GM12878 (cell line): ENCODE measurements around the gene VIPR2. TPM values are rescaled to one million over a fixed set of nuclear protein-coding genes. Genes with fewer than 3 reads are reported as not detected.

Source experiments
- ATAC-seq: fragments of 200-7000 bp; cut with Tn5 transposase; 3 replicates; pipeline ENCODE4 v1.9.1; 2020; ENCODE audit warnings: mild to moderate bottlenecking, moderate library complexity
- BruUV-seq: library from RNA; stranded (reverse); fragments of 400-500 nt; replicated peaks from 2 replicates; lab custom pipeline; 2021; lab: Mats Ljungman, UMichigan
- CTCF ChIA-PET: fragments of 300-600 bp; sonication (Branson Sonifier 250); formaldehyde crosslinking; extraction: SDS; loops from one replicate; lab custom pipeline; 2021; ENCODE audit warnings: inconsistent platforms; lab: Yijun Ruan, JAX
- POLR2A ChIA-PET: fragments of 350-600 bp; formaldehyde crosslinking; extraction: SDS; loops from one replicate; lab custom pipeline; 2021; ENCODE audit warnings: inconsistent platforms; lab: Charles Lee
- RAD21 ChIA-PET: fragments of 300-600 bp; sonication (Branson Sonifier 250); formaldehyde crosslinking; loops from one replicate; lab custom pipeline; 2023; ENCODE audit warnings: antibody characterized with exemption; ENCODE audit not compliant: unreplicated experiment; lab: Charles Lee
- SMC1A ChIA-PET: fragments of 300-600 bp; sonication (Branson Sonifier 250); formaldehyde crosslinking; loops from one replicate; lab custom pipeline; 2023; ENCODE audit not compliant: unreplicated experiment, uncharacterized antibody; lab: Charles Lee
- DNase-seq: peaks from one replicate; pipeline ENCODE4 v3.0.0-alpha.2; 2011; ENCODE audit warnings: low read depth, low spot score
- FAIRE-seq: peaks from 3 replicates; lab custom pipeline; 2011; peaks lifted over from hg19 to GRCh38; lab: Jason Lieb, UNC
- H2AFZ ChIP-seq: 2 replicates; pipeline ENCODE4 v1.6.0; 2011; ENCODE audit warnings: low read depth, low read length, control low read depth; ENCODE audit not compliant: control insufficient read depth
- H3K27ac ChIP-seq: 2 replicates; pipeline ENCODE4 v1.5.1; 2011; ENCODE audit warnings: control low read depth; ENCODE audit not compliant: control insufficient read depth, insufficient read depth
- H3K27me3 ChIP-seq, 2 experiments: replicated peaks in 1 of 2; 2 replicates each; pipeline versions ENCODE4 v1.6.0 to v1.6.1; 2011; ENCODE audit warnings: low read length in 1 of 2; ENCODE audit not compliant: control insufficient read depth in 2 of 2, insufficient read depth in 2 of 2
- H3K36me3 ChIP-seq, 2 experiments: 2 replicates each; pipeline ENCODE4 v1.5.1; 2011; ENCODE audit warnings: low read length in 1 of 2; ENCODE audit not compliant: control insufficient read depth in 2 of 2, insufficient read depth in 2 of 2
- H3K4me1 ChIP-seq: 2 replicates; pipeline ENCODE4 v1.6.1; 2011; ENCODE audit warnings: mild to moderate bottlenecking, low read length, moderate library complexity, mixed read lengths; ENCODE audit not compliant: control insufficient read depth, insufficient read depth
- H3K4me2 ChIP-seq: 2 replicates; pipeline ENCODE4 v1.6.0; 2011; ENCODE audit warnings: control low read depth; ENCODE audit not compliant: control insufficient read depth, insufficient read depth
- H3K4me3 ChIP-seq: fragments of 200-600 bp; sonication (generic); 2 replicates; pipeline ENCODE4 v1.5.1; 2016
- H3K79me2 ChIP-seq: 2 replicates; pipeline ENCODE4 v1.6.0; 2011; ENCODE audit warnings: low read length; ENCODE audit not compliant: control insufficient read depth, insufficient read depth
- H3K9ac ChIP-seq: 2 replicates; pipeline ENCODE4 v1.8.0; 2011; ENCODE audit warnings: low read length, control low read depth, mixed read lengths; ENCODE audit not compliant: control insufficient read depth, insufficient read depth
- H3K9me3 ChIP-seq: replicated peaks from 3 replicates; pipeline ENCODE4 v1.5.1; 2011; ENCODE audit warnings: mild to moderate bottlenecking, low read length; ENCODE audit not compliant: control insufficient read depth, insufficient read depth
- H4K20me1 ChIP-seq: 2 replicates; pipeline ENCODE4 v1.6.0; 2011; ENCODE audit not compliant: control insufficient read depth, insufficient read depth
- ATF7 ChIP-seq: fragments of 450-650 bp; IDR thresholded peaks from 2 replicates; pipeline ENCODE4 v1.6.1; 2016; ENCODE audit warnings: low read depth, mild to moderate bottlenecking
- DPF2 ChIP-seq: fragments of 450-650 bp; IDR thresholded peaks from 2 replicates; pipeline ENCODE4 v1.6.1; 2017; ENCODE audit warnings: mild to moderate bottlenecking
- GATAD2B ChIP-seq: fragments of 450-650 bp; conservative IDR thresholded peaks from 2 replicates; pipeline ENCODE4 v1.6.1; 2017; ENCODE audit warnings: low read depth, mild to moderate bottlenecking, moderate library complexity
- IKZF1 ChIP-seq: fragments of 450-650 bp; conservative IDR thresholded peaks from 2 replicates; pipeline ENCODE4 v1.6.1; 2017; ENCODE audit warnings: antibody characterized with exemption, mild to moderate bottlenecking
- NR2C1 ChIP-seq: fragments of 450-650 bp; IDR thresholded peaks from 2 replicates; pipeline ENCODE4 v1.6.1; 2017; ENCODE audit warnings: antibody characterized with exemption, mild to moderate bottlenecking, moderate library complexity
- POLR2A ChIP-seq: IDR thresholded peaks from 2 replicates; pipeline ENCODE4 v1.6.1; 2011; ENCODE audit warnings: low read depth, mild to moderate bottlenecking, low read length
- POLR2AphosphoS2 ChIP-seq: IDR thresholded peaks from 2 replicates; pipeline ENCODE4 v1.6.1; 2011; ENCODE audit warnings: low read depth, mild to moderate bottlenecking, low read length, improper control_type of control experiment, moderate library complexity
- RAD51 ChIP-seq: fragments of 450-650 bp; IDR thresholded peaks from 2 replicates; pipeline ENCODE4 v1.6.1; 2016; ENCODE audit warnings: moderate library complexity, mild to moderate bottlenecking, inconsistent platforms
- RFX5 ChIP-seq: IDR thresholded peaks from 2 replicates; pipeline ENCODE4 v1.6.1; 2011; ENCODE audit warnings: low read depth, low read length, improper control_type of control experiment
- SP1 ChIP-seq: IDR thresholded peaks from one replicate; pipeline ENCODE4 v1.6.1; 2011; ENCODE audit warnings: low read depth, low read length
- TAF1 ChIP-seq: IDR thresholded peaks from 2 replicates; pipeline ENCODE4 v1.6.1; 2011; ENCODE audit warnings: mild to moderate bottlenecking, low read depth, low read length, borderline replicate concordance
- TARDBP ChIP-seq: IDR thresholded peaks from 2 replicates; pipeline ENCODE4 v1.6.1; 2016; ENCODE audit warnings: borderline replicate concordance
- ZNF384 ChIP-seq: IDR thresholded peaks from 2 replicates; pipeline ENCODE4 v1.6.1; 2012; ENCODE audit warnings: low read depth, mild to moderate bottlenecking, low read length, improper control_type of control experiment, borderline replicate concordance
- WGBS: methylation state at CpG from one replicate; pipeline ENCODE4 v1.1.6; 2016; ENCODE audit warnings: low lambda C conversion rate; ENCODE audit not compliant: insufficient replicate concordance, insufficient coverage; ENCODE audit errors: missing lambda C conversion rate; 5-methylcytosine and 5-hydroxymethylcytosine counted together
- in situ Hi-C: fragments of 300-500 bp; cut with MboI; formaldehyde crosslinking; loops from 9 replicates; pipeline ENCODE4 v1.14.3; 2018; ENCODE audit warnings: mixed read lengths
- intact Hi-C: fragments of 100-400 bp; cut with micrococcal nuclease; formaldehyde crosslinking; loops from one replicate; pipeline ENCODE4 v1.14.2; 2022; ENCODE audit not compliant: unreplicated experiment
- polyA plus RNA-seq, 11 experiments: library from polyadenylated mRNA; depleted of rRNA in 4 of 11; unstranded in 6 of 11; stranded (reverse) in 5 of 11; fragments of >200 nt; fragmentation: Nextera tagmentation in 4 of 11; fragmentation: Illumina TruSeq in 1 of 11; extraction: Ambion mirVana in 4 of 11; extraction: Trizol in 1 of 11; gene quantifications; 1 replicate in 1 of 11; 2 replicates in 10 of 11; pipeline versions ENCODE4 v1.2.1 to v1.2.3, GENCODE V29; 2011 to 2016; ENCODE audit warnings: inconsistent platforms in 2 of 11, missing spikeins in 2 of 11, low read depth in 1 of 11
- total RNA-seq, 4 experiments: library from RNA; depleted of rRNA in 3 of 4; stranded (reverse); fragments of >200 nt in 3 of 4; fragmentation: Illumina TruSeq in 1 of 4; extraction: Trizol in 1 of 4; gene quantifications; 2 replicates each; pipeline versions ENCODE4 v1.2.1 to v1.2.3, GENCODE V29; 2013 to 2021
- TF ChIP-seq, protein P1 (sequence below): fragments of 450-650 bp; formaldehyde crosslinking; IDR thresholded peaks from 2 replicates; pipeline ENCODE4 v1.5.0; 2022; ENCODE audit warnings: mild to moderate bottlenecking, missing genetic modification characterization
- TF ChIP-seq, protein P2 (sequence below), 3 experiments: IDR thresholded peaks in 2 of 3; conservative IDR thresholded peaks in 1 of 3; 2 replicates each; pipeline ENCODE4 v1.5.1; 2011; ENCODE audit warnings: low read depth in 3 of 3, low read length in 3 of 3, mild to moderate bottlenecking in 3 of 3, control low read depth in 2 of 3, moderate library complexity in 2 of 3, inconsistent platforms in 1 of 3, mixed read lengths in 1 of 3; ENCODE audit not compliant: control insufficient read depth in 2 of 3, insufficient read depth in 1 of 3; ENCODE audit errors: extremely low read depth in 1 of 3
- TF ChIP-seq, protein P3 (sequence below): IDR thresholded peaks from 2 replicates; pipeline ENCODE4 v1.6.1; 2011; ENCODE audit warnings: borderline replicate concordance, low read depth, mild to moderate bottlenecking, moderate library complexity, low read length; ENCODE audit not compliant: insufficient read depth, poor library complexity, severe bottlenecking

VIPR2 gene
- total and polyA plus RNA-seq, 10 of the 15 experiments (the other 5 are each of a cell fraction or from before 2014, with no cell fraction given): not detected

DNA sequence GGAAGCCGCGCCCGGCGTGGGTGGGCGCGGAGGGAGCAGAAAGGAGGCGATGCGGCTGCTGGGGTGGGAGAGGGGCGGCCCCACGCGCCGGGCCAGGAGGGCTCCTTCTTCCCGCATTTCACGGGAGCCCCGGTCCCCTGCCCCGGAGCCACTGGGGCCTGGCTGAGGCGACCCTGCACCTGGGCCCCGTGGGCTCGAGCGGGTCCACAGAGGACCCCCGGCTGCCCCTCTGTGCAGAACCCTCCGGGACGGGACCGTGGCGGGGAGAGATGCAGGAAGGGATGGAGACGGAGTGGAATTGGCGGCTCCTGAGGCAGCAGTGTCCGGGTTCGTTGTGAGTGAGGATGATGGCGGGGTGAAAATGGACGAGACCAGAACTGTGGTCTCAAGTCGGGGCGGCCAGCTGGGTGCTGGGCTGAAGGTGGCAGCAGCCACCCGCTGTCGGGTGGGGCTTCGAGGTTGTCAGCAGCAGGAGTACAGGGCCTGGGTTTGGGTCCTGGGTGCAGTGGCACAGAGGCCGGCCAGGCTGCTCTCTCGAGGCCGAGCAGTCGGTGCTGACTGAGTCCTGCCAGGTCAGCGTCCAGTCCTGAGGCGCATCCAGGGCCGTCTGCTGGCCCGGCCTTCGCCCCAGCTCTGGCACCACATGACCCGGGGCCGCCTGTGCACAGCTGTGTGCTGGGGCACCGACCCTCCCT lies 80.4 kb downstream of the VIPR2 start (continued):
- TF ChIP-seq, protein P1, sequence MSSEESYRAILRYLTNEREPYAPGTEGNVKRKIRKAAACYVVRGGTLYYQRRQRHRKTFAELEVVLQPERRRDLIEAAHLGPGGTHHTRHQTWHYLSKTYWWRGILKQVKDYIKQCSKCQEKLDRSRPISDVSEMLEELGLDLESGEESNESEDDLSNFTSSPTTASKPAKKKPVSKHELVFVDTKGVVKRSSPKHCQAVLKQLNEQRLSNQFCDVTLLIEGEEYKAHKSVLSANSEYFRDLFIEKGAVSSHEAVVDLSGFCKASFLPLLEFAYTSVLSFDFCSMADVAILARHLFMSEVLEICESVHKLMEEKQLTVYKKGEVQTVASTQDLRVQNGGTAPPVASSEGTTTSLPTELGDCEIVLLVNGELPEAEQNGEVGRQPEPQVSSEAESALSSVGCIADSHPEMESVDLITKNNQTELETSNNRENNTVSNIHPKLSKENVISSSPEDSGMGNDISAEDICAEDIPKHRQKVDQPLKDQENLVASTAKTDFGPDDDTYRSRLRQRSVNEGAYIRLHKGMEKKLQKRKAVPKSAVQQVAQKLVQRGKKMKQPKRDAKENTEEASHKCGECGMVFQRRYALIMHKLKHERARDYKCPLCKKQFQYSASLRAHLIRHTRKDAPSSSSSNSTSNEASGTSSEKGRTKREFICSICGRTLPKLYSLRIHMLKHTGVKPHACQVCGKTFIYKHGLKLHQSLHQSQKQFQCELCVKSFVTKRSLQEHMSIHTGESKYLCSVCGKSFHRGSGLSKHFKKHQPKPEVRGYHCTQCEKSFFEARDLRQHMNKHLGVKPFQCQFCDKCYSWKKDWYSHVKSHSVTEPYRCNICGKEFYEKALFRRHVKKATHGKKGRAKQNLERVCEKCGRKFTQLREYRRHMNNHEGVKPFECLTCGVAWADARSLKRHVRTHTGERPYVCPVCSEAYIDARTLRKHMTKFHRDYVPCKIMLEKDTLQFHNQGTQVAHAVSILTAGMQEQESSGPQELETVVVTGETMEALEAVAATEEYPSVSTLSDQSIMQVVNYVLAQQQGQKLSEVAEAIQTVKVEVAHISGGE: no peak
- no peak for TF ChIP-seq NR2C1
- TF ChIP-seq ZNF384: no peak
- TF ChIP-seq, all 136 proteins: peak for 0

DNA sequence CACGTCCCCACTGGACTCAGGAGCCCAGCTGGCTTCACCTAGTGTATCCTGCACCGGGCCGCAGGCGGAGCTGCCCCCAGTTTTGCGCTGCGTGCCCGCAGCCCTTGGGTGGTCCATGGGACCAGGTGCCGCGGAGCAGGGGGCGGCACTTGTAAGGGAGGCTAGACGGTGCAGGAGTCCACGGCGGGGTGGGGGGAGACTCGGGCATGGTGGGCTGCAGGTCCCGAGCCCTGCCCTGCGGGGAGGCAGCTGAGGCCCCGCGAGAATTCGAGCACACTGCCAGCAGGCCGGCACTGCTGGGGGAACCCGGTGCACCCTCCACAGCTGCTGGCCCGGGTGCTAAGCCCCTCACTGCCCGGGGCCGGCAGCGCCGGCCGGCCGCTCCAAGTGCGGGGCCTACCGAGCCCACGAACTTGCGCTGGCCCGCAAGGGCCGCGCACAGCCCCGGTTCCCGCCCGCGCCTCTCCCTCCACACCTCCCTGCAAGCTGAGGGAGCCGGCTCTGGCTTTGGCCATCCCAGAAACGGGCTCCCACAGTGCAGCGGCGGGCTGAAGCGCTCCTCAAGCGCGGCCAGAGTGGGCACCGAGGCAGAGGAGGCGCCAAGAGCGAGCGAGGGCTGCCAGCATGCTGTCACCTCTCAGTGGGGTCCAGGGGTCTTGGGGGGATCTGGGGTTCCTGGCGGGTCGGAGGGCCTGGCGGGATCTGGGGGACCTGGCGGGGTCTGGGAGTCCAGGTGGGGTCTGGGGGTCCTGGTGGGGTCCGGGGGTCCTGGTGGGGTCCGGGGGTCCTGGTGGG lies 81.4 kb downstream of the VIPR2 start:
- H3K9ac ChIP-seq: no peak overlapping the region
- TF ChIP-seq ATF7: no peak
- TF ChIP-seq POLR2A: no peak
- TF ChIP-seq SP1: no peak
- no peak for TF ChIP-seq POLR2AphosphoS2
- TF ChIP-seq TAF1: no peak
- TF ChIP-seq, protein P2, sequence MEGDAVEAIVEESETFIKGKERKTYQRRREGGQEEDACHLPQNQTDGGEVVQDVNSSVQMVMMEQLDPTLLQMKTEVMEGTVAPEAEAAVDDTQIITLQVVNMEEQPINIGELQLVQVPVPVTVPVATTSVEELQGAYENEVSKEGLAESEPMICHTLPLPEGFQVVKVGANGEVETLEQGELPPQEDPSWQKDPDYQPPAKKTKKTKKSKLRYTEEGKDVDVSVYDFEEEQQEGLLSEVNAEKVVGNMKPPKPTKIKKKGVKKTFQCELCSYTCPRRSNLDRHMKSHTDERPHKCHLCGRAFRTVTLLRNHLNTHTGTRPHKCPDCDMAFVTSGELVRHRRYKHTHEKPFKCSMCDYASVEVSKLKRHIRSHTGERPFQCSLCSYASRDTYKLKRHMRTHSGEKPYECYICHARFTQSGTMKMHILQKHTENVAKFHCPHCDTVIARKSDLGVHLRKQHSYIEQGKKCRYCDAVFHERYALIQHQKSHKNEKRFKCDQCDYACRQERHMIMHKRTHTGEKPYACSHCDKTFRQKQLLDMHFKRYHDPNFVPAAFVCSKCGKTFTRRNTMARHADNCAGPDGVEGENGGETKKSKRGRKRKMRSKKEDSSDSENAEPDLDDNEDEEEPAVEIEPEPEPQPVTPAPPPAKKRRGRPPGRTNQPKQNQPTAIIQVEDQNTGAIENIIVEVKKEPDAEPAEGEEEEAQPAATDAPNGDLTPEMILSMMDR (IDR thresholded peaks at IDR 0.05 in 2 of 3, conservative IDR thresholded peaks at IDR 0.05 in 1 of 3; ENCODE audit: control insufficient read depth in 2 of 3, extremely low read depth in 1 of 3, insufficient read depth in 1 of 3, low read depth in 3 of 3, low read length in 3 of 3): no peak
- no peak for TF ChIP-seq GATAD2B
- no peak for TF ChIP-seq TARDBP
- TF ChIP-seq IKZF1: no peak
- TF ChIP-seq, protein P3, sequence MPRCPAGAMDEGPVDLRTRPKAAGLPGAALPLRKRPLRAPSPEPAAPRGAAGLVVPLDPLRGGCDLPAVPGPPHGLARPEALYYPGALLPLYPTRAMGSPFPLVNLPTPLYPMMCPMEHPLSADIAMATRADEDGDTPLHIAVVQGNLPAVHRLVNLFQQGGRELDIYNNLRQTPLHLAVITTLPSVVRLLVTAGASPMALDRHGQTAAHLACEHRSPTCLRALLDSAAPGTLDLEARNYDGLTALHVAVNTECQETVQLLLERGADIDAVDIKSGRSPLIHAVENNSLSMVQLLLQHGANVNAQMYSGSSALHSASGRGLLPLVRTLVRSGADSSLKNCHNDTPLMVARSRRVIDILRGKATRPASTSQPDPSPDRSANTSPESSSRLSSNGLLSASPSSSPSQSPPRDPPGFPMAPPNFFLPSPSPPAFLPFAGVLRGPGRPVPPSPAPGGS: no peak
- no peak for TF ChIP-seq RFX5
- no peak for TF ChIP-seq DPF2
- TF ChIP-seq RAD51: no peak
- H3K27ac ChIP-seq: no peak overlapping the region
- no peaks in the 10 kb centered on the region for H3K4me1 ChIP-seq
- WGBS: 83% methylated on average over 40 of the region's 56 CpGs
- ChIA-PET SMC1A (no interaction called here), RAD21 (no interaction called here), CTCF (no interaction called here), POLR2A (no interaction called here)
- H3K36me3 ChIP-seq: no peaks in the 10 kb centered on the region
- no peak overlapping the region for H2AFZ ChIP-seq
- no peak overlapping the region for H3K4me2 ChIP-seq
- no peak overlapping the region for H3K4me3 ChIP-seq
- intact Hi-C loops: no loop called here
- ATAC-seq (no peak), FAIRE-seq (no peak), DNase-seq (no peak)
- in situ Hi-C loops: no loop called here
- H3K9me3 ChIP-seq: no peaks in the 10 kb centered on the region; the same call in 2 of the 3 replicates
- H3K79me2 ChIP-seq: no peaks in the 10 kb centered on the region
- H4K20me1 ChIP-seq: no peaks in the 10 kb centered on the region
- no TSS peak for BruUV-seq
- H3K27me3 ChIP-seq: no peaks in the 10 kb centered on the region
